Measurements from ENCODE around the gene VAMP8.

Gene VAMP8

GRCh38 chr2:85538507-85539360 is 38.7 kb upstream of the VAMP8 start, which contains the start of gene MAT2A:
Gene MAT2A (plus strand): TSS chr2:85539168. CDS start chr2:85539288, 120 bp downstream.
- H3K4me1 ChIP-seq (ENCODE audit: insufficient read depth, poor library complexity, severe bottlenecking) = peaks cover 32% of the 10 kb centered on the region
- ATAC-seq (ENCODE audit: low read depth) (peak; percentile 72), DNase-seq (ENCODE audit: low spot score) (peak; percentile 85)
- peaks cover 47% of the 10 kb centered on the region for H3K36me3 ChIP-seq (ENCODE audit: low read depth)
- peak within 1 kb of the TSS; percentile 97 for H3K4me3 ChIP-seq (ENCODE audit: severe bottlenecking)
- no peaks in the 10 kb centered on the region for H3K27me3 ChIP-seq (ENCODE audit: insufficient read depth, poor library complexity, severe bottlenecking)
- no peaks in the 10 kb centered on the region for H3K9me3 ChIP-seq (ENCODE audit: severe bottlenecking)
- peak within 1 kb of the TSS; percentile 86 for H3K27ac ChIP-seq (ENCODE audit: poor library complexity, severe bottlenecking)
- peak; percentile 80 for TF ChIP-seq CTCF (IDR thresholded peaks at IDR 0.05; ENCODE audit: poor library complexity, severe bottlenecking)

GRCh38 chr2:85539361-85540132 is 37.8 kb upstream of the VAMP8 start:
- no peaks in the 10 kb centered on the region for H3K9me3 ChIP-seq (ENCODE audit: severe bottlenecking)
- TF ChIP-seq CTCF (IDR thresholded peaks at IDR 0.05; ENCODE audit: poor library complexity, severe bottlenecking) = no peak
- peaks cover 55% of the 10 kb centered on the region for H3K36me3 ChIP-seq (ENCODE audit: low read depth)
- peak overlapping the region; percentile 97 for H3K4me3 ChIP-seq (ENCODE audit: severe bottlenecking)
- H3K4me1 ChIP-seq (ENCODE audit: insufficient read depth, poor library complexity, severe bottlenecking) = peaks cover 32% of the 10 kb centered on the region
- peak; percentile 9 for ATAC-seq (ENCODE audit: low read depth)
- DNase-seq (ENCODE audit: low spot score) = no peak
- no peaks in the 10 kb centered on the region for H3K27me3 ChIP-seq (ENCODE audit: insufficient read depth, poor library complexity, severe bottlenecking)
- peak overlapping the region; percentile 86 for H3K27ac ChIP-seq (ENCODE audit: poor library complexity, severe bottlenecking)

GRCh38 chr2:85540133-85540648 is 37.2 kb upstream of the VAMP8 start:
- peak overlapping the region; percentile 97 for H3K4me3 ChIP-seq (ENCODE audit: severe bottlenecking)
- H3K4me1 ChIP-seq (ENCODE audit: insufficient read depth, poor library complexity, severe bottlenecking) = peaks cover 32% of the 10 kb centered on the region
- H3K27ac ChIP-seq (ENCODE audit: poor library complexity, severe bottlenecking) = peak overlapping the region; percentile 86
- H3K36me3 ChIP-seq (ENCODE audit: low read depth) = peaks cover 61% of the 10 kb centered on the region
- DNase-seq (ENCODE audit: low spot score) (no peak), ATAC-seq (ENCODE audit: low read depth) (no peak)
- TF ChIP-seq CTCF (IDR thresholded peaks at IDR 0.05; ENCODE audit: poor library complexity, severe bottlenecking) = no peak
- H3K27me3 ChIP-seq (ENCODE audit: insufficient read depth, poor library complexity, severe bottlenecking) = no peaks in the 10 kb centered on the region
- no peaks in the 10 kb centered on the region for H3K9me3 ChIP-seq (ENCODE audit: severe bottlenecking)

DNA sequence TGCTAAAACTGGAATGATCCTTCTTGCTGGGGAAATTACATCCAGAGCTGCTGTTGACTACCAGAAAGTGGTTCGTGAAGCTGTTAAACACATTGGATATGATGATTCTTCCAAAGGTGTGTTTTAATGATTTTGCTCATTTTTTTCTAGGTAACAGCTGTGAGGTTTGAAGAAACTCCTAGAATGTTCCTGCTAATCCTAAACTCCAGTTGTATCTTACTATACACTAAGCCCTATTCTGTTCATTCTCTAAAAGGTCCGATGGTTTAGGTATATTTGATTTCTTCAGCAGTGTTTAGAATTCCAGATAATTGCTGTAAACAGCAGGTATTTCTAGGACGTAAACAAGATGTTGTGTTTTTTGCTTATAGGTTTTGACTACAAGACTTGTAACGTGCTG is 36.1 kb upstream of the VAMP8 start:
- Histone ChIP-seq H3K9me3 (ENCODE audit: severe bottlenecking) (no peaks in the 10 kb centered on the region), H3K27ac (ENCODE audit: poor library complexity, severe bottlenecking) (peak overlapping the region; percentile 86), H3K27me3 (ENCODE audit: insufficient read depth, poor library complexity, severe bottlenecking) (no peaks in the 10 kb centered on the region), H3K4me1 (ENCODE audit: insufficient read depth, poor library complexity, severe bottlenecking) (peaks cover 39% of the 10 kb centered on the region), H3K36me3 (ENCODE audit: low read depth) (peaks cover 69% of the 10 kb centered on the region), H3K4me3 (ENCODE audit: severe bottlenecking) (peak overlapping the region; percentile 97)
- TF ChIP-seq CTCF (IDR thresholded peaks at IDR 0.05; ENCODE audit: poor library complexity, severe bottlenecking) = no peak
- ATAC-seq (ENCODE audit: low read depth) (no peak), DNase-seq (ENCODE audit: low spot score) (no peak)

Measured in RWPE2 (cell line).